ENCODE results near the gene SYNM.

DNA sequence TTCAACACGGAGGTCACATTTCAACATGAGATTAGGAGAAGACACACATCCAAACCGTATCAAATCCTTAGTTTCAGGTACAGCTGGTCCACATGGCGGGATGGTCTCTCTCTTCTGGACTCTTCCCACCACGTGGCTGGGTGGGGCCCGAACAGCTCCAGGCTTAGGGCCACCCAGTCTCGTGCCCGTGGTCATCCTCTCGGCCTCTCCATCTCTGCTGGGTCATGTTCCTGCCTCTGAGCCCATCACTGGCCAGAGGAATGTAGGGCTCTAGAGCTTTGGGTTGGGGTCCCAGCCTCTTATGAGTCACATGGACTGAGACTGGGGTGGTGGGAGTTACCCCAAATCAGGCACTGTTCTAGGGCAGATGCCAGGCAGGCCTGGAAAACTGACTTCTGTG lies 12.2 kb downstream of the SYNM start:
- TF ChIP-seq, protein P1, sequence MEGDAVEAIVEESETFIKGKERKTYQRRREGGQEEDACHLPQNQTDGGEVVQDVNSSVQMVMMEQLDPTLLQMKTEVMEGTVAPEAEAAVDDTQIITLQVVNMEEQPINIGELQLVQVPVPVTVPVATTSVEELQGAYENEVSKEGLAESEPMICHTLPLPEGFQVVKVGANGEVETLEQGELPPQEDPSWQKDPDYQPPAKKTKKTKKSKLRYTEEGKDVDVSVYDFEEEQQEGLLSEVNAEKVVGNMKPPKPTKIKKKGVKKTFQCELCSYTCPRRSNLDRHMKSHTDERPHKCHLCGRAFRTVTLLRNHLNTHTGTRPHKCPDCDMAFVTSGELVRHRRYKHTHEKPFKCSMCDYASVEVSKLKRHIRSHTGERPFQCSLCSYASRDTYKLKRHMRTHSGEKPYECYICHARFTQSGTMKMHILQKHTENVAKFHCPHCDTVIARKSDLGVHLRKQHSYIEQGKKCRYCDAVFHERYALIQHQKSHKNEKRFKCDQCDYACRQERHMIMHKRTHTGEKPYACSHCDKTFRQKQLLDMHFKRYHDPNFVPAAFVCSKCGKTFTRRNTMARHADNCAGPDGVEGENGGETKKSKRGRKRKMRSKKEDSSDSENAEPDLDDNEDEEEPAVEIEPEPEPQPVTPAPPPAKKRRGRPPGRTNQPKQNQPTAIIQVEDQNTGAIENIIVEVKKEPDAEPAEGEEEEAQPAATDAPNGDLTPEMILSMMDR (IDR thresholded peaks at IDR 0.05; ENCODE audit: poor library complexity): no peak
- TF ChIP-seq EZH2 (IDR thresholded peaks at IDR 0.05; ENCODE audit: borderline replicate concordance) (no peak), EZH2phosphoT487 (IDR thresholded peaks at IDR 0.05; ENCODE audit: low read depth, severe bottlenecking, unreplicated experiment) (no peak)

Data from hepatocyte (in vitro differentiated cells).